ENCODE results near the gene LIMK2. TPM values are rescaled to one million over a fixed set of nuclear protein-coding genes. Genes with fewer than 3 reads are reported as not detected.

The LIMK2 gene
- total and polyA plus RNA-seq, 9 of the 15 experiments (the other 6 are each of a cell fraction or from before 2014, with no cell fraction given) = 1.1 to 14.5 (median 8.5) TPM

GRCh38 chr22:31272522-31273446 is 60.7 kb downstream of the LIMK2 start:
- DNase-seq (ENCODE audit: extremely low read depth in 1 of 4, low spot score in 3 of 4) (peak; percentile 26 to 59 (median 35)), FAIRE-seq (peak; percentile 88), ATAC-seq (peak; percentile 88)
- Histone ChIP-seq H3K9me1 (ENCODE audit: control insufficient read depth, insufficient read depth, low read length) (no peaks in the 10 kb centered on the region), H3K27me3 (ENCODE audit: control insufficient read depth in 2 of 2, insufficient read depth in 2 of 2, low read length in 2 of 2) (no peaks in the 10 kb centered on the region), H3K27ac (ENCODE audit: extremely low read depth, low read depth, low read length) (no peak overlapping the region), H2AFZ (ENCODE audit: low read depth, low read length) (no peak overlapping the region), H3K4me3 (no peak overlapping the region), H4K20me1 (replicated peaks; ENCODE audit: control insufficient read depth, insufficient read depth, low read length) (no peaks in the 10 kb centered on the region), H3K36me3 (ENCODE audit: control insufficient read depth, insufficient read depth, low read length) (peaks cover 18% of the 10 kb centered on the region; the same call in 2 of the 3 replicates), H3K9ac (ENCODE audit: insufficient read depth in 1 of 2, low read depth in 2 of 2, low read length in 2 of 2) (peak overlapping the region in 1 of 2 experiments; percentile 48; a peak in 1 of 4 replicates), H3K4me1 (replicated peaks in 1 of 2; ENCODE audit: control insufficient read depth in 2 of 2, insufficient read depth in 2 of 2, low read length in 2 of 2) (no peaks in the 10 kb centered on the region; a peak in 1 of 5 replicates), H3K79me2 (ENCODE audit: control insufficient read depth, insufficient read depth, low read length) (no peaks in the 10 kb centered on the region), H3K9me3 (replicated peaks; ENCODE audit: control insufficient read depth, insufficient read depth, low read depth, low read length) (no peaks in the 10 kb centered on the region), H3K4me2 (ENCODE audit: insufficient read depth, low read length) (no peak overlapping the region)
- intact Hi-C loops (cut with micrococcal nuclease) = no loop called here
- in situ Hi-C loops (cut with MboI) = no loop called here
- 53% methylated on average over 12 of the region's 15 CpGs for WGBS (ENCODE audit: insufficient coverage, low coverage, missing lambda C conversion rate)
- POLR2A ChIA-PET = interaction anchor here (1.3 kb wide), 2 partner anchors 16 kb away, joined by 4 read pairs; no protein-coding TSS in a partner anchor
- CTCF ChIA-PET (ENCODE audit: low intra/inter-chr PET ratio) = interaction anchor here (1.4 kb wide), 1 partner anchor 509 kb away, joined by 5 read pairs; no protein-coding TSS in a partner anchor
- BruUV-seq (replicated peaks) = no TSS peak
- no peak for TF ChIP-seq THRA (IDR thresholded peaks at IDR 0.05)
- TF ChIP-seq ZBTB17 (CRISPR knock-in tag; IDR thresholded peaks at IDR 0.05) = no peak
- no peak for TF ChIP-seq ELF2 (CRISPR knock-in tag; IDR thresholded peaks at IDR 0.05)
- TF ChIP-seq PTRF (tag; IDR thresholded peaks at IDR 0.05) = no peak
- TF ChIP-seq, protein P1, sequence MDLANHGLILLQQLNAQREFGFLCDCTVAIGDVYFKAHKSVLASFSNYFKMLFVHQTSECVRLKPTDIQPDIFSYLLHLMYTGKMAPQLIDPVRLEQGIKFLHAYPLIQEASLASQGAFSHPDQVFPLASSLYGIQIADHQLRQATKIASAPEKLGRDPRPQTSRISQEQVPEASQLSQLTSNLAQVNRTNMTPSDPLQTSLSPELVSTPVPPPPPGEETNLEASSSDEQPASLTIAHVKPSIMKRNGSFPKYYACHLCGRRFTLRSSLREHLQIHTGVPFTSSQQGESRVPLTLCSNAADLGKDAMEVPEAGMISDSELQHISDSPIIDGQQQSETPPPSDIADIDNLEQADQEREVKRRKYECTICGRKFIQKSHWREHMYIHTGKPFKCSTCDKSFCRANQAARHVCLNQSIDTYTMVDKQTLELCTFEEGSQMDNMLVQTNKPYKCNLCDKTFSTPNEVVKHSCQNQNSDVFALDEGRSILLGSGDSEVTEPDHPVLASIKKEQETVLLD (IDR thresholded peaks at IDR 0.05) = no peak
- peak; percentile 55 for TF ChIP-seq CEBPB (tag; IDR thresholded peaks at IDR 0.05)
- TF ChIP-seq, protein P2, sequence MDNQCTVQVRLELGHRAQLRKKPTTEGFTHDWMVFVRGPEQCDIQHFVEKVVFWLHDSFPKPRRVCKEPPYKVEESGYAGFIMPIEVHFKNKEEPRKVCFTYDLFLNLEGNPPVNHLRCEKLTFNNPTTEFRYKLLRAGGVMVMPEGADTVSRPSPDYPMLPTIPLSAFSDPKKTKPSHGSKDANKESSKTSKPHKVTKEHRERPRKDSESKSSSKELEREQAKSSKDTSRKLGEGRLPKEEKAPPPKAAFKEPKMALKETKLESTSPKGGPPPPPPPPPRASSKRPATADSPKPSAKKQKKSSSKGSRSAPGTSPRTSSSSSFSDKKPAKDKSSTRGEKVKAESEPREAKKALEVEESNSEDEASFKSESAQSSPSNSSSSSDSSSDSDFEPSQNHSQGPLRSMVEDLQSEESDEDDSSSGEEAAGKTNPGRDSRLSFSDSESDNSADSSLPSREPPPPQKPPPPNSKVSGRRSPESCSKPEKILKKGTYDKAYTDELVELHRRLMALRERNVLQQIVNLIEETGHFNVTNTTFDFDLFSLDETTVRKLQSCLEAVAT (IDR thresholded peaks at IDR 0.05) = no peak
- no peak for TF ChIP-seq TFAM (CRISPR knock-in tag; conservative IDR thresholded peaks at IDR 0.05)
- TF ChIP-seq MECOM (CRISPR knock-in tag; IDR thresholded peaks at IDR 0.05) = no peak
- TF ChIP-seq, protein P3, sequence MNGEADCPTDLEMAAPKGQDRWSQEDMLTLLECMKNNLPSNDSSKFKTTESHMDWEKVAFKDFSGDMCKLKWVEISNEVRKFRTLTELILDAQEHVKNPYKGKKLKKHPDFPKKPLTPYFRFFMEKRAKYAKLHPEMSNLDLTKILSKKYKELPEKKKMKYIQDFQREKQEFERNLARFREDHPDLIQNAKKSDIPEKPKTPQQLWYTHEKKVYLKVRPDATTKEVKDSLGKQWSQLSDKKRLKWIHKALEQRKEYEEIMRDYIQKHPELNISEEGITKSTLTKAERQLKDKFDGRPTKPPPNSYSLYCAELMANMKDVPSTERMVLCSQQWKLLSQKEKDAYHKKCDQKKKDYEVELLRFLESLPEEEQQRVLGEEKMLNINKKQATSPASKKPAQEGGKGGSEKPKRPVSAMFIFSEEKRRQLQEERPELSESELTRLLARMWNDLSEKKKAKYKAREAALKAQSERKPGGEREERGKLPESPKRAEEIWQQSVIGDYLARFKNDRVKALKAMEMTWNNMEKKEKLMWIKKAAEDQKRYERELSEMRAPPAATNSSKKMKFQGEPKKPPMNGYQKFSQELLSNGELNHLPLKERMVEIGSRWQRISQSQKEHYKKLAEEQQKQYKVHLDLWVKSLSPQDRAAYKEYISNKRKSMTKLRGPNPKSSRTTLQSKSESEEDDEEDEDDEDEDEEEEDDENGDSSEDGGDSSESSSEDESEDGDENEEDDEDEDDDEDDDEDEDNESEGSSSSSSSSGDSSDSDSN (IDR thresholded peaks at IDR 0.05; ENCODE audit: borderline replicate concordance in 1 of 2, low read depth in 2 of 2, low read length in 2 of 2) = no peak
- TF ChIP-seq, protein P4, sequence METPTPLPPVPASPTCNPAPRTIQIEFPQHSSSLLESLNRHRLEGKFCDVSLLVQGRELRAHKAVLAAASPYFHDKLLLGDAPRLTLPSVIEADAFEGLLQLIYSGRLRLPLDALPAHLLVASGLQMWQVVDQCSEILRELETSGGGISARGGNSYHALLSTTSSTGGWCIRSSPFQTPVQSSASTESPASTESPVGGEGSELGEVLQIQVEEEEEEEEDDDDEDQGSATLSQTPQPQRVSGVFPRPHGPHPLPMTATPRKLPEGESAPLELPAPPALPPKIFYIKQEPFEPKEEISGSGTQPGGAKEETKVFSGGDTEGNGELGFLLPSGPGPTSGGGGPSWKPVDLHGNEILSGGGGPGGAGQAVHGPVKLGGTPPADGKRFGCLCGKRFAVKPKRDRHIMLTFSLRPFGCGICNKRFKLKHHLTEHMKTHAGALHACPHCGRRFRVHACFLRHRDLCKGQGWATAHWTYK (CRISPR knock-in tag; IDR thresholded peaks at IDR 0.05) = no peak

All from K562 (cell line).